GM21717 (cell line): ENCODE measurements around the gene ZMYND11.
"Not testable (repeated sequence)": the region's sequence is repeated elsewhere in the genome, so short reads cannot be mapped to it uniquely, and the experiment has no call there.

Experiments
- ATAC-seq: cut with Tn5 transposase; IDR thresholded peaks from one replicate; pipeline ENCODE4 v1.9.1; 2021; ENCODE audit warnings: mild to moderate bottlenecking, moderate library complexity; ENCODE audit not compliant: unreplicated experiment

The ZMYND11 gene

DNA sequence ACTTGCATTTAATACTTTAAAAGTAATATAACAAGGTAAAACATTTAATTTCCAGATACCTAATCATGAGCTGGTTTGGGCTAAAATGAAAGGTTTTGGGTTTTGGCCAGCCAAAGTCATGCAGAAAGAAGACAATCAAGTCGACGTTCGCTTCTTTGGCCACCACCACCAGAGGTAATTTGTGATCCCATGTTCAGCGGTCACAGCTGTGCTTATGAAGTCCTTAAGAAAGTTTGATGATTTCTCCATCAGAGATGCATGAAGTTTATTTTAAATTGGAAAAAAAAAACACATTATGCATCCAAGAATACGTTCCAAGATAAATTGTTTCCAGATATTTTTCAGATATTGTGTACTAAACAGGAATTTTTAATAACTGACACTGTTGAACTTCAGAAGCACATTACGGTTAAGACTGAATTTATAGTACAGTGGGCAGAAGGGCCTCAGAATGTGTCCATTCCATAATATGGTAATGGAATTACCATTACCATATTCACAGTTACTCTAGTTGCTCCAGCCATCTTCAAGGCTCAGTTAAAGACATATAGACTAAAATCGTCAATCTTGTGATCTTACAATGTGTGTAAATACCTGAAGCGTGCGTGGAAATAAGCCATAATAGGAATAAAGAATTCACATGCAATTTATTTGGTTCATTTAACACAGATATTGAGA lies 106.8 kb downstream of the ZMYND11 start:
- no peak for ATAC-seq

DNA sequence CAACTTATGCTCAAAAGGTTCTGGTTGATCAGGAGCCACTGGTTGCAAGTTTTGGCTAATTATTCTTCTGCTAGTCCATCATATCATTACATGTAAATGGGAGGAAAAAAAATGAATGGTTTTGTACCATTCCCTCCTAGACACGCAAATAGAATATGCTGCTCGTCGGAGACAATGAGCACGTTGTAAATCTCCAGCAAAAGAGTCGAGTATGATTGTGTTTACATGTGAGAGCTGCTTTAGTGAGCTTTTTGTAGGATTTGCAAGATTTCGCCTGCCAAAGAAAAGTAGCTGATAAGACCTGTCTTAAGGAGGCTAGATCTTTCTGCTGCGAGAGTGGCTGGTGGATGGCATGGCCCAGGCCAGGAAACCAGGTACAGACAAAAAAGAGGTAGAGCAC lies 109.0 kb downstream of the ZMYND11 start:
- no peak for ATAC-seq

DNA sequence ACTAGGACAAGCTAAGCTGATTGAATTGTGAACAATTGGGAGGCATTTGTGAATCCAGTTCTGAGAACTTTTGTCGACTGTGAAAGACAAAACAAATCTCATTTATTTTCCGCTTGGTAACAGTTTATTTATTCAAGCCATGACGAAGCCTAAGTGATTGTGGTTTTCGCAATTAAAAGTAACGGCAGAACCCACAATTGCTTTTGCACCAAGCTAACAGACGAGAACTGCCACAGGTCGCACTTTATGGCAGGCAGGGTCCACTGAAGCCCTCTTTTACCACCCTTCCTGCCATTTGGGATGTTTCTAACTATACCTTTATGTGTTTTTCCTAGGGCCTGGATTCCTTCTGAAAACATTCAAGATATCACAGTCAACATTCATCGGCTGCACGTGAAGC lies 111.2 kb downstream of the ZMYND11 start:
- ATAC-seq: no peak

DNA sequence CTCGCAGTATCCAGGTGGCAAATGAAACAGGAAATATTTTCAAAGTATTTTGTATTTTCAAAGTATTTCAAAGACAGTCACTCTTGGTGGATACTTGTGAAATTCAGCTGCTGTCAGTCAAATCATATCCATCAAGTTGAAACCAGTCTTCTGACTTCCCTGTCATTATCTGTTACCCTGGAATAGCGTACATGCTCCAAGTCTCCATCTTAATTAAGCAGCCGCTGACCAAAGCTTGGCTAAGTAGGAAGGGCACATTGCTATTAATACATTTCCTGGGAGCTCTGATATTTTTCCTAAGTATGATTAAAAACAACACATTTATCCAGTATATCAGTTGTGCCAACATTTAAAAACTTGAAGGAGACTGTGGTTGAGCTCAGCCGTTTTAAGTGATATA lies 112.2 kb downstream of the ZMYND11 start:
- ATAC-seq: no peak

DNA sequence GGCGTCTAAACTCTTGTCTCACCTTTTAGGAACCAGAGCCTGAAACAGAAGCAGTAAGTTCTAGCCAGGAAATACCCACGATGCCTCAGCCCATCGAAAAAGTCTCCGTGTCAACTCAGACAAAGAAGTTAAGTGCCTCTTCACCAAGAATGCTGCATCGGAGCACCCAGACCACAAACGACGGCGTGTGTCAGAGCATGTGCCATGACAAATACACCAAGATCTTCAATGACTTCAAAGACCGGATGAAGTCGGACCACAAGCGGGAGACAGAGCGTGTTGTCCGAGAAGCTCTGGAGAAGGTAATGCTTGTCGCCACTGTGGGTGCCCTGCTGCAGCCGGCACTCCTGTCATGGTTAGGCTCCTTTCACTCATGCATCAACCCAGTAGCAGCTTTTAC lies 113.1 kb downstream of the ZMYND11 start:
- no peak for ATAC-seq

DNA sequence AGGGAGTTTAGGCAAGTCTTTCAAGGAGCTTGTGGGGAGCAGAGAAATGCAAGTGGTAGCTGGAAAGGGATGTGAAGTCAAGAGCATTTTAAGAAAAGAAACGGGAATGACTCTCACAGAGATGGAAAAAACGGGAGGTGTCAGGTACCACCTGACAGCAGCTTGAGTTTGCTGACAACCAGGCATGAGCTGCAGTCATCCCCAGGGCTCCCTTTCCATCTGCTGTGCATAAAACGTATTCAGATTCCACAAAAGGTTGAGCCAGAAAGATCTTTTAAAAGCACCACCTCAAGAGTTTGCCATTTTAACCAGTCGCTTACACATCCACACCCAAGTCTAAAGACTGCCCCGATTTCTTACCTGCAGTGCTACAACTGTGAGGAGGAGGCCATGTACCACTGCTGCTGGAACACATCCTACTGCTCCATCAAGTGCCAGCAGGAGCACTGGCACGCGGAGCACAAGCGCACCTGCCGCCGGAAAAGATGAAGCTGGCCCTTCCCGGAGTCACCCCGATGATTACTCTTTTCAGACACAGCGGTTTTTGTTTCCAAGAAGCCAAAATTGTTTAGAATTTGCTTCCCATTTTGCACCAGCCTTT lies 116.8 kb downstream of the ZMYND11 start:
- ATAC-seq: no peak

DNA sequence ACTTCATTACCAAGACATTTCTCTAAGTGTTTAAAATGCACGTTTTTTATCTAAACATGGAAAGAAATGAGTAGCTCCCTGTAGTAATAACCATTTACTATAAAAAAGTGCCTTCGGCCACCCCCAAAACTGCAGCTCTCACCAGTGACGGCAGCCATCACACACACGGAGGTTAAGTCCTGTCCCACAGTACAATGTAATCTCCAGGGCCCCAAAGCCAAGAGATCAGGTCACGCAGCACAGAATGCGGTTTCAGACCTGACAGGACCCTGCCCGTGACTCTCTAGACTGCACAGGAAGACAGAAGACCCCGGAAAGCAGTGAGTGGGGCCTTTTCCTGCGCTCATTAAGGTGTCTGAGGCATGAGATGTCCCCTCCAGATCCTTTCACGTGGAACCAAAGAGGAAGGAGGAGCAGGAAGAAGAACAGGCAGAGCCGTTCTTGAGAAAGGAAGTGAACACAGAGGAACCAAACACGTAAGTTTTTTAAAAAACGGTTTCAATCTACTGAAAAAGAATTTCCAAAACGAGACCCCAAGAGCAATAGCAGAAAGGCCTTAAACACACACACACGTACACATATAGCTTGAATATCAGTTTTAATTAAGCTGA lies 125.7 kb downstream of the ZMYND11 start:
- ATAC-seq: no peak

DNA sequence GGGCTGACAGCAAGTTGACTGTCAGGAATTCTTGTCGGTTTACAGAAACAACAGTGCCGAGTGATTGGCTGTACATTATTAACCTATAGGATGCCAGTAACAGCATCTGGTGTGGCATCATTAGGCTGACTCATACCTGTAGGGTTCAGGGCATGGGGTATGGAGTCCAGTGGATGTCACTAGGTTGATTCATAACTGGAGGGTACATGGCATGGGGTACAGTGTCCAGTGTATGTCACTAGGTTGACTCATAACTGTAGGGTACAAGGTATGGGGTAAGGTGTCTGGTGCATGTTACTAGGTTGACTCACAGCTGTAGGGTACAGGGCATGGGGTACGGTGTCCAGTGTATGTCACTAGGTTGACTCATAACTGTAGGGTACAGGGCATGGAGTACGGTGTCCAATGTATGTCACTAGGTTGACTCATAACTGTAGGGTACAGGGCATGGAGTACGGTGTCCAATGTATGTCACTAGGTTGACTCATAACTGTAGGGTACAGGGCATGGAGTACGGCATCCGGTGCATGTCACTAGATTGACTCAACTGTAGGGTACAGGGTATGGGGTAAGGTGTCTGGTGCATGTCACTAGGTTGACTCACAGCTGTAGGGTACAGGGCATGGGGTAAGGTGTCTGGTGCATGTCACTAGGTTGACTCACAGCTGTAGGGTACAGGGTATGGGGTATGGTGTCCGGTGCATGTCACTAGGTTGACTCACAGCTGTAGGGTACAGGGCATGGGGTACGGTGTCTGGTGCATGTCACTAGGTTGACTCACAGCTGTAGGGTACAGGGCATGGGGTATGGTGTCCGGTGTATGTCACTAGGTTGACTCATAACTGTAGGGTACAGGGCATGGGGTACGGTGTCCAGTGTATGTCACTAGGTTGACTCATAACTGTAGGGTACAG lies 129.2 kb downstream of the ZMYND11 start:
- ATAC-seq: not testable (repeated sequence)

DNA sequence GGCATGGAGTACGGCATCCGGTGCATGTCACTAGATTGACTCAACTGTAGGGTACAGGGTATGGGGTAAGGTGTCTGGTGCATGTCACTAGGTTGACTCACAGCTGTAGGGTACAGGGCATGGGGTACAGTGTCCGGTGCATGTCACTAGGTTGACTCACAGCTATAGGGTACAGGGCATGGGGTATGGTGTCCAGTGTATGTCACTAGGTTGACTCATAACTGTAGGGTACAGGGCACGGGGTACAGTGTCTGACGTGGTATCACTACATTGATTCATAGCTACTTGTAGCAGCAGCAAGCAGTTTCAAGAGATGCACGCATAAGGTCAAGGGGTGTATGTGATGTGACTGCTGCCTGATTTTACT lies 129.8 kb downstream of the ZMYND11 start:
- not testable (repeated sequence) for ATAC-seq

DNA sequence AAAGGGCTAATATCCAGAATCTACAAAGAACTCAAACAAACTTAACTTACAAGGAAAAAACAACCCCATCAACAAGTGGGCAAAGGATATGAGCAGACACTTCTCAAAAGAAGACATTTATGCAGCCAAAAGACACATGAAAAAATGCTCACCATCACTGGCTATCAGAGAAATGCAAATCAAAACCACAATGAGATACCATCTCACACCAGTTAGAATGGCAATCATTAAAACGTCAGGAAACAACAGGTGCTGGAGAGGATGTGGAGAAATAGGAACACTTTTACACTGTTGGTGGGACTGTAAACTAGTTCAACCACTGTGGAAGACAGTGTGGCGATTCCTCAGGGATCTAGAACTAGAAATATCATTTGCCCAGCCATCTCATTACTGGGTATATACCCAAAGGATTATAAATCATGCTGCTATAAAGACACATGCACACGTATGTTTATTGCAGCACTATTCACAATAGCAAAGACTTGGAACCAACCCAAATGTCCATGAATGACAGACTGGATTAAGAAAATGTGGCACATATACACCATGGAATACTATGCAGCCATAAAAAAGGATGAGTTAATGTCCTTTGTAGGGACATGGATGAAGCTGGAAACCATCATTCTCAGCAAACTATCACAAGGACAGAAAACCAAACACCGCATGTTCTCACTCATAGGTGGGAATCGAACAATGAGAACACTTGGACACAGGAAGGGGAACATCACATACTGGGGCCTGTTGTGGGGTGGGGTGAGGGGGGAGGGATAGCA lies 130.7 kb downstream of the ZMYND11 start:
- ATAC-seq: not testable (repeated sequence)

DNA sequence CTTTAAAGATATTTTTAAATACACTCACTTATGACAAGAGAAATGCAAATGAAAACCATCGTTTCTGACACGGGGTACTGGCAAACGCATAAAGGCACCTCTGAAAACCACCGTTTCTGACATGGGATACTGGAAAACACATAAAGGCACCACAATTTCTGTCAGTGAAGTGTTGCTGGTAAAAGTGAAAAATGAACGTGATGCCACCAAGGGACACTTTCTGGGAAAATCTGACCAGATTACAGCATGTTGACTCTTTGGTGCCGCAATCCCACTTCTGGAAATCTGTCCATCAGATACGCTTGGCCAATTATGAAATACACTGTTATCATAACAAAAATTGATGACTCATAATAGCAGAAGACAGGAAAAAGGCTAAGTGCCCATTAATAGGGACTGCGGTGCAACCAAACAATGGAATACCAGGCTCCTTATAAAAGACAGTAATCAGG lies 131.7 kb downstream of the ZMYND11 start:
- peak; percentile 48 for ATAC-seq

DNA sequence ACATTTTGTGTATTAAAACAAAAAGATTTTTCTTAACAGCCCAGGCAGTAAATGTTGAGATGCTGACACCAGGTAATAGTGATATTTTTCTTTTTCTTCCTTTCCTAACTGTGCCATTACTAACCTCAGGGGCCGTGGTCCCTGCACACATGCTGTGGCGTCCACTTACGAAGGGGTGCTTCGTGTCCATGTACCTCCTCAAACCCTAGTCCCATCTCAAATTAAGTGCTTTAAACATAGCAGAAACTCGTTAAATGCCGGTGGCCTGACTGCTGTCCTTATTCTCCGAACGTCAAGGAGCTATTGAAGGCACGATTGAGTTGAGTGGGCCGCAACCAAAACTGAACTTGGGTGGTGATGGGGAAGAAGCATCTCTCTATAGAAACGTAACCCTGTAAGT lies 132.4 kb downstream of the ZMYND11 start:
- no peak for ATAC-seq

DNA sequence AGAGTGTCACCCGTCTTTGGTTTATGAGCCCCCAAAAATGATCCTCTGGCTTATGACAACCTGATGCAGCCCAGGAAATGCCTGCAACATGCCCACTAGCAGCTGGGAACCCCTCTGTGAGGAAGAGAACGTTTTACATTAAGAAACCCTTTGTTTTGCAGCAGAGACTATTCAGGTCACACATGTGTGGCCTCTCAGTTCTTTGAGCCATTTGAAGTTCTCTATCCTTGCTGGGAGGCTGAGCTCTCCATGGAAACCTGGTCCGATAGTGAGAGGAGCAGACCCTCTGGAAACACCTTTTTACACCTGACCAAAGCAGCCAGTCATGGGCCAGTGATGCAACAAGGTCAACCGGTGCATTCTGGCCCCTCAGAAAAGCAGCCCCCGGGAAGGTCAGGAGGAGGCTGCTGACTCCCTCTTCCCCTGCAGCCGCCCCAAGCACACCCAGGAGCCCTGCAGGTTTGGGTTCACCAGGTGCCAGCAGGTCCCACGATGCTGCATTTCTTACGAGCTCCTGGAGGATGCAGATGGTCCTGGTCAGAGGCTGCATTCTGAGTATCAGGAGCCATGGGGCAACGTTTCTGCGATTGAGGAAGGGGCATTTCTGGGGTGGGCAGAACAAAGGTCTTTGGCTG lies 134.3 kb downstream of the ZMYND11 start:
- ATAC-seq: no peak

DNA sequence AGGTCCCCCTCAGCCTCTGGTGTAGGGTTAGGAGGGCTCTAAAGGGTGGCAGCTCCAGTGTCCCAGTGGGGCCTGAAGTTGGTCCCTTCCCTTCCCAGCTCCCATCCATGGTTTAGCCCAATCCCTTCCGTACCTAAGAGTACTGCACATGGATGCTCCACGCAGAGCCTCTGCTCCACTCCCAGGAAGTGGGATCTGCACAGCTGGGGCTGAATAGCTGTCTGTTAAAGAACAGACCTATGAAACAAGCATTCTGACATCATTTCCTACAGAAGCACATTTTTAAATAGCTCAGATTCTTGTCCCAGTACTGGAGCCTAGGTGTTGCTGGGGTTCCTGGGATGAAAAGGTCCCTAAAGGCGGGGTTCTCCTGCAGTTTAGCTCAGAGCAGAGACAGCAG lies 135.9 kb downstream of the ZMYND11 start:
- ATAC-seq: no peak

DNA sequence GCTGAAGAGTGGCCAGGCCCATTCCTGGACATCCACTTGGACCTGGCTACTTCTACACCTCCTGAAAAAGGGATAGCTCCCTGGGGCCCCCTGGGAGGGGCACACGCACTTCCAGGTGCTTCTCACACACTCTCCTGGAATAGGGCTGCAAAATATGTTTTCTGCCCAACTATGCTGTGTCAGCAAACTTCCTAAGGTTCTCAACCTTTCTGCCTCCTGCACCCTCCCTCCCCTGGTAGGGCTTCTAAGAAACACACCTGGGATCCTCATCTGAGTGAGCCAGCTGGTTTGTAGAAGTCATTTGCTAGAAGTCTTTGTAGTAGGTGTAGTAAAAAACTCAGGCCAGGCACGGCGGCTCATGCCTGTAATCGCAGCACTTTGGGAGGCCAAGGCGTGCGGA lies 136.5 kb downstream of the ZMYND11 start:
- no peak for ATAC-seq

DNA sequence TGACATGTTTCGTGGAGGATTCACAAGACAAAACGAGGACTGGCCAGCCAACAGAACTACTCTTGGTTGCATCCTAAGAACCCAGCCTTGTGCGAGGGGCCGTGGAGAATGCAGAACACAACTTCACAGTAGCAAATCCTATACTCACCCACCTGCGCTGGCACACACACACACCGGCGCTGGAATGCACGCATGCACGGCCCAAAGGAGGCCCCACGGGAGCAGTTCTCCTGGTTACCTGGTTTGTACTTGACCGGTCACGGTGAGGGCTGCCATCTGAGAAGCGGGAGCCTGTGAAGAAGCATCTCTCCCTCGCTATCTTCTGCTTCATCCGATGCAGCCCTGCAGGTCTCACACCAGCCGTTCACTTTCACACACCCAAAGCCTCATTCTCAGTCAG lies 137.8 kb downstream of the ZMYND11 start:
- ATAC-seq: no peak

DNA sequence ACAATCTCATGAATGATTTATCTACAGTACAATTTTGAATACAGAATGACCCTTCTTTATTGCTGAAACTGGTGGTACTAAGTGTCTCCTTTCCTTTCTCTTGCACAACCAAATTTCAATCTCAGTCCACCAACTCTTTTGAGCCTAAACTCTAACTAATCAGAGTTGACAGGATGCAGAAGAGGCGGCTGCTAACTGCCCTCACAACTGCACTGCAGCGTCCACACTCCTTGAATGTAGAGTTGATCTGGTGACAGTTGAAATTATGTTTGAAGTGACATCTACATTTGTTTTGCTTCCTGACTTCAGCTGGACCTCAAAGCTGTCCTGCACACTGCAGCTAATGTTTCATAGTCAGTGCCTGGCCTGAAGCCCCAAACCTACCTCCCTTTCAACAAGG lies 139.6 kb downstream of the ZMYND11 start:
- no peak for ATAC-seq

DNA sequence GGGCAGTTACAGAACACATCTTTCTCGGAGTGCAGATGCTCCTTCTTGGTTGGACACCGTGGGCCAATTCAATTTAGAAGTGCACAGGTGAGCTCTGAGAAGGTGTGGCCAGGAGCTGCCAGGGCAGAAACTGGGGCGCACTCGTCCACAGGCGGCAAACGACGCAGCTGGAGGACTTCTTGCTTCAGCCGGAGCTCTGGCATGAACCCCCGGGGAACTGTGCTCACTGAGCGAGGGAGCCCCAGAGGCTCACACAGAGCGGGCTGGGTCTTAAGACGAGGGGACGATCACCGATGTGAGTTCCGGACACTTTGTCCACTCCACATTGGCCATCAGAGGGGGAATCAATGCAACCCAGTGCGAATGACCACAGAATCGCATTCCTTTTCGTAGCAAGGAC lies 140.4 kb downstream of the ZMYND11 start:
- ATAC-seq: no peak

DNA sequence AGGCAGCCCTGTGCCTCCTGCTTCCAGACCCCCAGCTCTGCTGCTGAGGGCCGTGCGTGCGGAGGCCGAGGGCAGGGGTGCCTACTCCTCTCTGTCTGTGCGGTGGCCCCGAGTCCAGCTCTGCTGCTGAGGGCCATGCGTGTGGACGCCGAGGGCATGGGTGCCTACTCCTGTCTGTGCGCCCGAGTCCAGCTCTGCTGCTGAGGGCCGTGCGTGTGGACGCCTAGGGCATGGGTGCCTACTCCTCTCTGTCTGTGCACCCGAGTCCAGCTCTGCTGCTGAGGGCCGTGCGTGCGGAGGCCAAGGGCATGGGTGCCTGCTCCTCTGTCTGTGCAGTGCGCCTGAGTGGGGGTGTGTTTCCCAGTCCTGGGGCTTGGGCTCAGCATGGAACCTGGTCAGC lies 142.7 kb downstream of the ZMYND11 start:
- no peak for ATAC-seq

DNA sequence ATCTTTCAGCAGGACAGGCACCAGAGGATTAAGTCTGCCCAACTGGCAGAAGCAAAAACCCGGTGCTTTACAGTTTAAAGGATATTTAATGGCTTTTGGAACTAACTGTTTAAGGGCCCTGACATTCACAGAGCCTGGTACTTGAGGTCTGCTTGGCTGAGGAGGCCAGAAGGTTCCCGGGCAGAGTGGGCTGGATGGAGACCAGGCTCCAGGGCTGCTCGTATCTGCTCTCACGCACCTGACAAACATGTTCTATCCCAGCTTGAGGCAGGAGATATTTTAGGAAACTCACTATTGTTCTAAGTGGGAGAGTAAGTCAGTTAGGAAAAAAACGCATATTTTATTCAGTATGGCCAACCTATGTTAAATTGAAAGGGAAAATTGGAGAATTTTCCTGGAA lies 143.5 kb downstream of the ZMYND11 start:
- ATAC-seq: no peak
